Colonic mucosa (tissue), 4 donors: Measurements from ENCODE around the gene WDR33. TPM values are rescaled to one million over a fixed set of nuclear protein-coding genes. Genes with fewer than 3 reads are reported as not detected.
"Not testable (repeated sequence)": the region's sequence is repeated elsewhere in the genome, so short reads cannot be mapped to it uniquely, and the experiment has no call there.

ENCODE experiments used
- DNase-seq: peaks from one replicate; pipeline ENCODE4 v3.0.0-alpha.2; 2020
- H3K27ac ChIP-seq: fragments of 200-600 bp; one replicate; pipeline ENCODE4 v1.8.0; 2021
- H3K27me3 ChIP-seq: fragments of 200-600 bp; one replicate; pipeline ENCODE4 v1.8.0; 2021
- H3K36me3 ChIP-seq: fragments of 200-600 bp; one replicate; pipeline ENCODE4 v1.8.0; 2021
- H3K4me1 ChIP-seq: fragments of 200-600 bp; one replicate; pipeline ENCODE4 v1.8.0; 2021; ENCODE audit warnings: mild to moderate bottlenecking
- H3K4me3 ChIP-seq: fragments of 200-600 bp; one replicate; pipeline ENCODE4 v1.8.0; 2021
- H3K9ac ChIP-seq, 2 donors: one replicate each; pipeline ENCODE4 v1.7.0; 2013; ENCODE audit warnings: control low read depth in 2 of 2, low read depth in 2 of 2, low read length in 2 of 2
- H3K9me3 ChIP-seq: fragments of 200-600 bp; one replicate; pipeline ENCODE4 v1.8.0; 2021
- CTCF ChIP-seq: fragments of 200-600 bp; IDR thresholded peaks from one replicate; pipeline ENCODE4 v1.8.0; 2022; ENCODE audit warnings: antibody characterized with exemption, mild to moderate bottlenecking
- intact Hi-C: fragments of 100-400 bp; cut with DNase I; formaldehyde crosslinking; loops from one replicate; pipeline ENCODE4 v1.14.1; 2022
- total RNA-seq, 2 donors: library from RNA; stranded (reverse); fragmentation: NEBNext Ultra II Directional in 1 of 2; extraction: Animal tissue kit (Norgen Biotek cat#: 25700) in 1 of 2; gene quantifications; one replicate each; pipeline ENCODE4 v1.2.1, GENCODE V29; 2021
- donor health status: healthy.
- donor health status: DM: no; HTN: no; CAD: no.
- donor health status: DM: no; HTN: no; CAD: no.

Gene WDR33
- total RNA-seq, 2 donors from 2014 or later, result 48.1 to 59.4 TPM

GRCh38 chr2:127807678-127808353 lies 3.2 kb downstream of the WDR33 start:
- Histone ChIP-seq H3K9ac (no peak overlapping the region), H3K27ac (no peak overlapping the region), H3K4me1 (peaks cover 4% of the 10 kb centered on the region), H3K36me3 (no peaks in the 10 kb centered on the region), H3K27me3 (no peaks in the 10 kb centered on the region), H3K4me3 (no peak overlapping the region), H3K9me3 (no peaks in the 10 kb centered on the region)
- TF ChIP-seq CTCF, result no peak
- no peak for DNase-seq
- intact Hi-C loops, result no loop called here

DNA sequence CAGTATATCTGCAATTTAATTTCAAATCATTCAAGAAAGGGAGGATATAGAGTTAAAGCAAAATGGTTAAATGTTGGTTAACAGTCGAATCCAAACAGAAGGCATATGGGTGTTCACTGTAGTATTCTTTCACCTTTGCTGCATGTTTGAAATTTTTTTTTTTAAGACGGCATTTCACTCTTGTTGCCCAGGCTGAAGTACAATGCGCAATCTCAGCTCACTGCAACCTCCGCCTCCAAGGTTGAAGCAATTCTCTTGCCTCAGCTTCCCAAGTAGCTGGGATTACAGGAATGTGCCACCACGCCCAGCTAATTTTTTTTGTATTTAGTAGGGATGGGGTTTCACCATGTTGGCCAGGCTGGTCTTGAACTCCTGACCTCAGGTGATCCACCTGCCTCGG lies 4.1 kb downstream of the WDR33 start:
- H3K27me3 ChIP-seq, H3K36me3 ChIP-seq, H3K27ac ChIP-seq, intact Hi-C loops, H3K4me1 ChIP-seq, H3K9ac ChIP-seq, H3K9me3 ChIP-seq, H3K4me3 ChIP-seq, DNase-seq: not testable (repeated sequence)

GRCh38 chr2:127805491-127805890 lies 5.5 kb downstream of the WDR33 start:
- no peak overlapping the region for H3K9ac ChIP-seq
- H3K27ac ChIP-seq, result no peak overlapping the region
- H3K4me3 ChIP-seq, result no peak overlapping the region
- intact Hi-C loops, result no loop called here
- peaks cover 4% of the 10 kb centered on the region for H3K4me1 ChIP-seq
- no peaks in the 10 kb centered on the region for H3K9me3 ChIP-seq
- DNase-seq, result no peak
- TF ChIP-seq CTCF, result no peak
- no peaks in the 10 kb centered on the region for H3K36me3 ChIP-seq
- no peaks in the 10 kb centered on the region for H3K27me3 ChIP-seq

DNA sequence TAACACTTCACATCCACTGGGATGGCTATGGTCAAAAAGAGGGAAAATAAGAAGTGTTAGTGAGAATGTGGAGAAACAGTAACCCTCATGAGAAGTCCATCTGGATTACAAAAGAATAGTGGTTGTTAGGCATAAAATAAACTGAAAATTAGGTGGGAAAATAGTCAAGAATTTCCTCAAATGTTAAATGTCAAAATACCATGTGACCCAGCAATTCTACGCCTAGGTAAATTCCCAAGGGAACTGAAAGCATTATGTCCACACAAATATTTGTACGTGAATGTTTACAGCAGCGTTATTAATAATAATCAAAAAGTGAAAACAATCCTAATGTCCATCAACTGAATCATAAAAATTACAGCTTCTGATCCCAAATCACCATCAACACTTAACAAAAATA lies 11.0 kb downstream of the WDR33 start:
- no peak overlapping the region for H3K4me3 ChIP-seq
- no peak overlapping the region for H3K9ac ChIP-seq
- H3K4me1 ChIP-seq, result peaks cover 11% of the 10 kb centered on the region
- H3K9me3 ChIP-seq, result no peaks in the 10 kb centered on the region
- no peak overlapping the region for H3K27ac ChIP-seq
- no peak for TF ChIP-seq CTCF
- intact Hi-C loops, result loop anchor here (10.0 kb wide), 1 partner anchor 85 kb away; no protein-coding TSS in a partner anchor
- no peaks in the 10 kb centered on the region for H3K27me3 ChIP-seq
- no peak for DNase-seq
- no peaks in the 10 kb centered on the region for H3K36me3 ChIP-seq

DNA sequence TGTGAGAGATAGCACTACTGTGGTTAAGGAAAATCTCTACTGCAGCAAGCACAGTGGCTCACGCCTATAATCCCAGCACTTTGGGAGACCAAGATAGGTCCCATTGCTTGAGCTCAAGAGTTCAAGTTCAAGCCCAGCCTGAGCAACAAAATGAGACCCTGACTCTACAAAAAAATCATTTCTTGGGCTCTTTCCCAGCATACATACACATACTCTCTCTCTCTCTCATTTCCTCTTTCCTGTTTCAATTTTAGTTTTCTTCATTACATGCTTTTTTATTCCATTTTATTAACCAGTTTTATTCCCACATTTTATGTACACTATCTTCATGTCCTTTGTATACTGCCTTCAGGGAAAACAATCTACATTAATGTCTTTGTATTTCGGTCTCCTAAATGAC lies 14.6 kb downstream of the WDR33 start:
- no peaks in the 10 kb centered on the region for H3K36me3 ChIP-seq
- no peak overlapping the region for H3K9ac ChIP-seq
- DNase-seq, result no peak
- no peaks in the 10 kb centered on the region for H3K9me3 ChIP-seq
- no peak overlapping the region for H3K4me3 ChIP-seq
- no peaks in the 10 kb centered on the region for H3K27me3 ChIP-seq
- H3K27ac ChIP-seq, result no peak overlapping the region
- intact Hi-C loops, result loop anchor here (10.0 kb wide), 1 partner anchor 82 kb away; no protein-coding TSS in a partner anchor
- TF ChIP-seq CTCF, result no peak
- H3K4me1 ChIP-seq, result peaks cover 7% of the 10 kb centered on the region

- H3K9ac ChIP-seq, H3K27ac ChIP-seq, H3K4me1 ChIP-seq, H3K36me3 ChIP-seq, H3K27me3 ChIP-seq, H3K4me3 ChIP-seq, DNase-seq, H3K9me3 ChIP-seq: not testable (repeated sequence)
- intact Hi-C loops, result loop anchor here (10.0 kb wide), 1 partner anchor 80 kb away; no protein-coding TSS in a partner anchor
Observed at GRCh38 chr2:127794901-127795300, 16.1 kb downstream of the WDR33 start.
